Measurements from ENCODE around the gene CCT7. TPM values are rescaled to one million over a fixed set of nuclear protein-coding genes. Genes with fewer than 3 reads are reported as not detected.
"Not testable (repeated sequence)": the region's sequence is repeated elsewhere in the genome, so short reads cannot be mapped to it uniquely, and the experiment has no call there.

Gene CCT7
- 205 TPM for total RNA-seq

- peak; percentile 92 for DNase-seq (ENCODE audit: low spot score)
Observed at GRCh38 chr2:73233932-73234832, at the start of gene CCT7. Gene CCT7 (plus strand): TSS chr2:73234308. CDS start chr2:73234379, 71 bp downstream.

GRCh38 chr2:73185965-73186364 lies 48.1 kb upstream of the CCT7 start:
- no peak for DNase-seq (ENCODE audit: low spot score)

GRCh38 chr2:73187549-73187948 lies 46.6 kb upstream of the CCT7 start:
- DNase-seq (ENCODE audit: low spot score): no peak

- DNase-seq (ENCODE audit: low spot score): no peak
Observed at GRCh38 chr2:73197579-73197978, 36.5 kb upstream of the CCT7 start.

DNA sequence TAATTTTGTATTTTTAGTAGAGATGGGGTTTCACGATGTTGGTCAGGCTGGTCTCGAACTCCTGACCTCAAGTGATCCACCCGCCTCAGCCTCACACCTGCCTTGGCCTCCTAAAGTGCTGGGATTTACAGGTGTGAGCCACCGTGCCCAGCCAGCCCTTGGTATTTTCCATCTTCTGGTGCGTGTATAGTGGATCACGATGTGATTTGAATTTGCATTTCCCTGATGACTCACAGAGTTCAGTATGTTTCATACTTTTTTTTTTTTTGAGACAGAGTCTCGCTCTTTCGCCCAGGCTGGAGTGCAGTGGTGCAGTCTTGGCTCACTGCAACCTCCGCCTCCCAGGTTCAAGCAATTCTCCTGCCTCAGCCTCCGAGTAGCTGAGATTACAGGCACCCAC lies 33.8 kb upstream of the CCT7 start:
- DNase-seq (ENCODE audit: low spot score): not testable (repeated sequence)

- DNase-seq (ENCODE audit: low spot score): no peak
Observed at GRCh38 chr2:73202156-73203054, 31.7 kb upstream of the CCT7 start, which contains the start of gene NOTO. Gene NOTO (plus strand): TSS chr2:73202574. CDS start chr2:73202667, 93 bp downstream.

DNA sequence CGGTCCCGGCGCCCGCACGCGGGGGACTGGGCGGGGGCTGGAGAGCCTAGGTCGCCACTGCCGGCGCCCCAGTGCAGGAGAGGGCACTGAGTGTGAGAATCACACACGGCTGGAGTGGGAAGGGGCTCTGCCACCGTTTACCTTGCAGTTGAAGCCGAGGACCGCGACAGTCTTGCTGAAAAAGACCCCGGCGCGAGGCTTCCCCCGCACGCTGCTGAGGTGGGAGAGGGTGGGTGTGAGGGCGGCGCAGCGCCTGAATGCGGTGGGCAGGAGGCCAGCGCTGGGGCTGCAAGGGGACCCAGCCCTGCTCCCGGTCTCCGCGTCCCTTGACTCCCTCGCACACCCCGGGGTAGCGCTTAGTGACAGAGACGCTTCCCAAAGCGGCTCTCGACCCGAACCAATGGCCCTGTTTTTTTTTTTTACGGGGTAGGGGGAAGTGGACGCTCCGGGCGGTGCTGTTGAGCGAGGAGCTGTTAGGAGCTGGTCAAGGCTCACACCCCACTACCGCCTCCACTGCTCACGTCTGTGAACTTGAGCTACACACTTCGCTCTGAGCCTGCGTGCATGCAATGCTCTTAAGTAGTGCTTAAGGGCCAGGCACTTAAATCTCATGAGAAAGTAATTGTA lies 30.9 kb upstream of the CCT7 start:
- no peak for DNase-seq (ENCODE audit: low spot score)

GRCh38 chr2:73205611-73206010 lies 28.5 kb upstream of the CCT7 start:
- no peak for DNase-seq (ENCODE audit: low spot score)

DNA sequence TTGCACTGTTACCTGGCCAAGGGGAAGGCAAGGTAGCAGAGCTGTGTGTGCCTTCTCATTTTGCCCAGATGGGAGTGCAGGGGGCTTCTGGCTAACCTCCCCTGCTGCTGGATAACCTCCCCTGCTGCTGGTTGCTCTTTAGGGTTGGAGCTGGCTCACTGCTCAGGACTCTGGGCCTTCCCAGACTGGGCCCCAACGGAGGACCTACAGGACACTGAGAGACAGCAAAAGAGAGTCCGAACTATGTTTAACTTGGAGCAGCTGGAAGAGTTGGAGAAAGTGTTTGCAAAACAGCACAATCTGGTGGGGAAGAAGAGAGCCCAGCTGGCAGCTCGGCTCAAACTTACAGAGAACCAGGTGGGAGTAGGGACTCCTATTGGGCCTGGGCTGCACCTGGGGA lies 25.9 kb upstream of the CCT7 start:
- no peak for DNase-seq (ENCODE audit: low spot score)

- no peak for DNase-seq (ENCODE audit: low spot score)
Observed at GRCh38 chr2:73210019-73210418, 24.1 kb upstream of the CCT7 start.

DNA sequence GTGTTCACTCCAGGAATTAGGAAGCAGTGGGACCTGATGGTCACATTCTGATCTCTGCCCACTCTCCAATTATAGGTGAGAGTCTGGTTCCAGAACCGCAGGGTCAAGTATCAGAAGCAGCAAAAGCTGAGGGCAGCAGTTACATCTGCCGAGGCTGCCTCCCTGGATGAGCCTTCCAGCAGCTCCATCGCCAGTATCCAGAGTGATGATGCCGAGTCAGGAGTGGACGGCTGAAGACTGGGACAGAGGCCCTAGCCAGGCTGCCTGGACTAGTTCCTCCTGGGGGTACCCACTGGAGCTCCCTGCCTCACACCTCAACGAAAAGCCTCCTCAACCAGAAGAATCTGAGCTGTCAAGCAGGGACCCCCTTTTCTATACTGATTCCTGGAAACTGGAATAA lies 23.4 kb upstream of the CCT7 start:
- no peak for DNase-seq (ENCODE audit: low spot score)

- DNase-seq (ENCODE audit: low spot score): no peak
Observed at GRCh38 chr2:73212098-73212447, 22.0 kb upstream of the CCT7 start.

DNA sequence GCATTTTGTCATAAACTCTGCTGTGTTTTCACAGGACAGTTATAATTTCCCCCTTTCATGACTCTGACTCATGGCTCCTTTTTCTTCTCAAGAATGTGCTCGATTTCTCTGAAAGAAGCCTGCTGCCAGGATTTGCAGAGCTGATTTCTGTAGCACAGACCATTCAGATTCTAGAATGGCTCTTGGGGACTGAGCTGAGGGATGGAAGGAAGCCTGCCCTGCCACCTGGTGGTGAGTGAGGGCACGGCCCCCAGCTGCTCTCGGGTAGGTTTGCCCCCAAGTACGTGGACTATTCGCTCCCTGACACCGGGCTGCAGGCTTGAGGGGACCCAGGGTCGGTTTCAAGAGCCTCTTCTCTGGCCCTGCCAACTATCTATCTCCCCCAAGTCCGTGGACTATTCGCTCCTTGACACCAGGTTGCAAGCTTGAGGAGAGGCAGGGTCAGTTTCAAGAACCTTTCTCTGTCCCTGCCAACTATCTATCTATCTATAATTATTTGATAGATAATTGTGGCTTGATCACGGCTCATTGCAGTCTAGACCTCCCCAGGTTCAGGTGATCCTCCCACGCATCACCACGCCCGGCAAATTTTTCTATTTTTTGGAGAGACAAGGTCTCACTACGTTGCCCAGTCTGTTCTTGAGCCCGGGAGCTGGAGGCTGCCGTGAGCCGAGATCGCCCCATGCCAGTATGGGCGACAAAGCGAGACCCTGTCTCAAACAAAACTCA lies 21.5 kb upstream of the CCT7 start:
- peak; percentile 60 for DNase-seq (ENCODE audit: low spot score)

DNA sequence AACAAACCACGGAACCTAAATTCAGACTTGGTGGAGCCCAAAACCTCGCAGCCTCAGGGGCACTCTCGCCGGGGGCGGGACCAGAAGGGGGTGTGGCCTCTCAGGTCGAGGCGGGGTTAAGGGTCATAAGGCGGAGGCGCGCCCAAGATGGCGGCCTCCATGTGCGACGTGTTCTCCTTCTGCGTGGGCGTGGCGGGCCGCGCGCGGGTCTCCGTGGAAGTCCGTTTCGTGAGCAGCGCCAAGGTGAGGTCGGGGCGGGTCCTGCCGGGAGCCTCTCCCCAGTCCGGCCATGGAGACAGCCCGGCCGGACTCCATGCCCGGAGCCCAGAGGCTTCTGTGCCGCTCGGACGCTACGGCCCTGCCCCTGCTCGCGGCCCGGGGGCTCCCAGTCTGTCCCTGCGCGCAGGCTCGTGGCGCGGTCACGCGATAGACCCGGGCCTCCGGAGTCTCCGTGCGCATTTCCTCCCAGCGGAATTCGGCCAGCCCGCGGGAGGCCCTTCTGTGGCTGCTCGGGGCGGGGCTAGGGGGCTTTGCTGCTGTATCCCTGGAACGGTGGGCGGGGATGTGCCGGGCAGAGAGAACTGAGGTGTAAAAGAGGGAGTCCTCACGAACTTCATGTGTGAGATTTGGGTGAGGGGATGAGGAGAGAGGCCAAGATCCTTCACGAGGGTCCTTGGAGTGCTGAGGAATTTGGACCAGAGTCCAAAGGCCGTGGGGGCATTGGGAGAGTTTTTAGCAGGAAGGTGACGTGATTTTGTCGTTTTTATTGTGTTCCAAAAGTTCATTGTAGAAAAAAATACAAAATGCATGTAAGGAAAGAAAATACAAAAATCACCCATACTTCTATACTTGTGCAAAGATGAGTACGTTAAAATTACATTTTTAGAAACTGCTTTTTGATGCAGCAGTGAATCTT lies 19.7 kb upstream of the CCT7 start, which contains the start of gene SMYD5:
Gene SMYD5, plus strand, starts transcription at position 126 of the 916 bp plus-strand sequence. Its CDS starts 22 bp downstream, at position 148.
- DNase-seq (ENCODE audit: low spot score): peak; percentile 84

DNA sequence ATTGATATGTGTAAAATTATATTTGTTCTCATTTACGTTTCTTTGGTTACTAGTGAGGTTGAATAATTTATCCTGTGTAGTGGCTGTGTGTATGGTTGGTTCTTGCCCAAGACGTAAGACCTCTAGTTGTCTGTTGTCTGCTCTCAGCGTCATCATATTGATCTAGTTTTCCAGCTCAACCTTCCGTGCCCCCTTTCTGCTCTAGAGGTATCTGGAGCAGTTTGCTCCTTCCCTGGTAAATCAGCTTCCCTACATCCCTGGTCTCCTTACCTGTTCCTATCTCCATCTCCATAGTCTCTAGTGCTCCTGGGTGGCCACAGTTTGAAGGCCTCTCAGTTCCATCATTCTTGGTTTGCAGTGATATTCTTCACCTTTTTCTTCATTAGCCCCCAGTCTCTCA lies 18.9 kb upstream of the CCT7 start:
- DNase-seq (ENCODE audit: low spot score): no peak

GRCh38 chr2:73217160-73217559 lies 16.9 kb upstream of the CCT7 start:
- DNase-seq (ENCODE audit: low spot score): no peak

DNA sequence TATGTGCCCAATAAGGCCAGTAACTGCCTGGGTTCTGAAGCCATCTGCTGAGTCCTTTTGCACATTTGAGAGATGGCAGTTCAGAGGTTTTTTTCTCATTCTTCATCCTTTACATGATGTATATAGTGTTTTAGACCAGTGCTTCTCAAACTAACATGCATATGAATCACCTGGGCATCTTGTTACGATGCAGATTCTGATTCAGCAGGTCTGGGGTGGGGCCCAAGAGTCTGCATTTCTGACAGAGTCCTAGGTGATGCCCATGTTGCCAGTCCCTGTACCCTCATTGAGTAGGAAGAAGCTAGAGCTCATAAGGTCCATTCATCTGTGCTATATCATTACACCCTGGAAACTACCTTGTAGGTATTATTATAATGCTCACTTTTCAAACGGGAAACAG lies 16.3 kb upstream of the CCT7 start:
- DNase-seq (ENCODE audit: low spot score): no peak

GRCh38 chr2:73218298-73218697 lies 15.8 kb upstream of the CCT7 start:
- no peak for DNase-seq (ENCODE audit: low spot score)

- no peak for DNase-seq (ENCODE audit: low spot score)
Observed at GRCh38 chr2:73223821-73224220, 10.3 kb upstream of the CCT7 start.
